Liver (tissue), 9 donors: ENCODE measurements around the gene PLEKHN1. TPM values are rescaled to one million over a fixed set of nuclear protein-coding genes. Genes with fewer than 3 reads are reported as not detected.
"Not testable (repeated sequence)": the region's sequence is repeated elsewhere in the genome, so short reads cannot be mapped to it uniquely, and the experiment has no call there.

Experiments used
- DNase-seq: peaks from one replicate; pipeline ENCODE4 v3.0.0-alpha.2; 2017; ENCODE audit warnings: low spot score
- H3K27ac ChIP-seq, 2 donors: one replicate each; pipeline ENCODE4 v1.7.0; 2013; ENCODE audit warnings: inconsistent platforms in 2 of 2, low read length in 2 of 2, control low read depth in 1 of 2, low read depth in 1 of 2, mild to moderate bottlenecking in 1 of 2
- H3K27me3 ChIP-seq, 4 donors: one replicate each; pipeline versions ENCODE4 v1.6.1 to v1.7.0; 2013; ENCODE audit warnings: low read length in 3 of 4, inconsistent platforms in 1 of 4, mild to moderate bottlenecking in 1 of 4, moderate library complexity in 1 of 4; ENCODE audit not compliant: control insufficient read depth in 4 of 4, insufficient read depth in 4 of 4
- H3K36me3 ChIP-seq, 4 donors: one replicate each; pipeline versions ENCODE4 v1.6.1 to v1.7.0; 2013; ENCODE audit warnings: low read length in 3 of 4, mild to moderate bottlenecking in 3 of 4, low read depth in 1 of 4, moderate library complexity in 1 of 4; ENCODE audit not compliant: control insufficient read depth in 4 of 4, insufficient read depth in 3 of 4
- H3K4me1 ChIP-seq, 4 donors: one replicate each; pipeline versions ENCODE4 v1.6.1 to v1.7.0; 2013; ENCODE audit warnings: low read length in 3 of 4, mild to moderate bottlenecking in 3 of 4, moderate library complexity in 1 of 4; ENCODE audit not compliant: control insufficient read depth in 4 of 4, insufficient read depth in 4 of 4
- H3K4me3 ChIP-seq, 3 donors: one replicate each; pipeline versions ENCODE4 v1.6.1 to v1.7.0; 2013; ENCODE audit warnings: low read length in 3 of 3, control low read depth in 1 of 3, low read depth in 1 of 3, mild to moderate bottlenecking in 1 of 3
- H3K9ac ChIP-seq, 2 donors: one replicate each; pipeline ENCODE4 v1.7.0; 2013; ENCODE audit warnings: low read length in 2 of 2, mild to moderate bottlenecking in 2 of 2, moderate library complexity in 2 of 2, control low read depth in 1 of 2, low read depth in 1 of 2
- H3K9me3 ChIP-seq, 4 donors: one replicate each; pipeline versions ENCODE4 v1.6.1 to v1.7.0; 2013; ENCODE audit warnings: low read length in 3 of 4; ENCODE audit not compliant: control insufficient read depth in 4 of 4
- ATF3 ChIP-seq: IDR thresholded peaks from 2 replicates; pipeline ENCODE4 v1.6.1; 2016; ENCODE audit warnings: antibody characterized with exemption
- FOXA1 ChIP-seq: IDR thresholded peaks from 2 replicates; pipeline ENCODE4 v1.6.1; 2016; ENCODE audit warnings: antibody characterized with exemption
- FOXA2 ChIP-seq: IDR thresholded peaks from 2 replicates; pipeline ENCODE4 v1.6.1; 2016; ENCODE audit warnings: antibody characterized with exemption
- HNF4A ChIP-seq, 2 donors: conservative IDR thresholded peaks; 2 replicates each; pipeline ENCODE4 v1.6.1; 2016; ENCODE audit warnings: antibody characterized with exemption in 2 of 2, mild to moderate bottlenecking in 2 of 2
- NR2F2 ChIP-seq: IDR thresholded peaks from 2 replicates; pipeline ENCODE4 v1.6.1; 2016; ENCODE audit warnings: antibody characterized with exemption
- RAD21 ChIP-seq, 2 donors: IDR thresholded peaks; 2 replicates each; pipeline ENCODE4 v1.6.1; 2016; ENCODE audit warnings: antibody characterized with exemption in 2 of 2, mild to moderate bottlenecking in 2 of 2
- SP1 ChIP-seq: IDR thresholded peaks from 2 replicates; pipeline ENCODE4 v1.6.1; 2018; ENCODE audit warnings: antibody characterized with exemption, mild to moderate bottlenecking
- TAF1 ChIP-seq: conservative IDR thresholded peaks from 2 replicates; pipeline ENCODE4 v1.6.1; 2016; ENCODE audit warnings: antibody characterized with exemption, mild to moderate bottlenecking
- YY1 ChIP-seq: IDR thresholded peaks from 2 replicates; pipeline ENCODE4 v1.6.1; 2016; ENCODE audit warnings: antibody characterized with exemption, mild to moderate bottlenecking
- WGBS: extraction: QIAGEN DNeasy Blood & Tissue Kit; methylation state at CpG from one replicate; pipeline ENCODE4 v1.1.7; 2013; 5-methylcytosine and 5-hydroxymethylcytosine counted together
- polyA plus RNA-seq, 2 donors: library from polyadenylated mRNA; stranded (reverse) in 1 of 2; unstranded in 1 of 2; fragments of 200-250 nt in 1 of 2; fragments of >200 nt in 1 of 2; fragmentation: Nextera tagmentation in 1 of 2; extraction: Ambion mirVana in 1 of 2; gene quantifications; one replicate each; pipeline versions ENCODE4 v1.2.1 to v1.2.3, GENCODE V29; 2013 to 2015
- total RNA-seq, 2 donors: library from RNA; depleted of rRNA; stranded (reverse); fragments of >200 nt; gene quantifications; one replicate each; pipeline ENCODE4 v1.2.3, GENCODE V29; 2014
- TF ChIP-seq, protein P1 (sequence below): fragments of 150-350 bp; IDR thresholded peaks from 2 replicates; pipeline ENCODE4 v1.5.1; 2017; ENCODE audit warnings: improper control_type of control experiment, low read depth, low read length; ENCODE audit not compliant: missing input control
- donor health status: healthy.
- donor health status: healthy.
- donor health status: healthy.
- donor health status: healthy.
- donor health status: healthy.

The PLEKHN1 gene
- total and polyA plus RNA-seq, 4 donors = 0.17 to 0.18 TPM; not detected in 2

DNA sequence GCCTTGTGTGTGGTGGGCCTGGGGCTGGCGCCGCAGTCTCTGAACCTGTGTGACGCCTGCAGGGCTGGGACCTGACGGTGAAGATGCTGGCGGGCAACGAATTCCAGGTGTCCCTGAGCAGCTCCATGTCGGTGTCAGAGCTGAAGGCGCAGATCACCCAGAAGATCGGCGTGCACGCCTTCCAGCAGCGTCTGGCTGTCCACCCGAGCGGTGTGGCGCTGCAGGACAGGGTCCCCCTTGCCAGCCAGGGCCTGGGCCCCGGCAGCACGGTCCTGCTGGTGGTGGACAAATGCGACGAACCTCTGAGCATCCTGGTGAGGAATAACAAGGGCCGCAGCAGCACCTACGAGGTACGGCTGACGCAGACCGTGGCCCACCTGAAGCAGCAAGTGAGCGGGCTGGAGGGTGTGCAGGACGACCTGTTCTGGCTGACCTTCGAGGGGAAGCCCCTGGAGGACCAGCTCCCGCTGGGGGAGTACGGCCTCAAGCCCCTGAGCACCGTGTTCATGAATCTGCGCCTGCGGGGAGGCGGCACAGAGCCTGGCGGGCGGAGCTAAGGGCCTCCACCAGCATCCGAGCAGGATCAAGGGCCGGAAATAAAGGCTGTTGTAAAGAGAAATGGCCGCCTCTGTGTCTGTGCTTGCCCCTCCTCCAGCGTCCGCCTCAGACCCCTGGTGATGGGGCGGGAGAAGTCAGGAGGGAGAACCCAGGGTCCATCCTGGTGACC, 47.8 kb downstream of the PLEKHN1 start:
- Histone ChIP-seq H3K4me3 (peak overlapping the region; percentile 69 to 94 (median 78)), H3K9ac (peak overlapping the region; percentile 65 to 93), H3K27me3 (no peaks in the 10 kb centered on the region), H3K9me3 (no peaks in the 10 kb centered on the region), H3K36me3 (no peaks in the 10 kb centered on the region), H3K4me1 (peaks cover 4 to 17% (median 13%) of the 10 kb centered on the region in 4 donors), H3K27ac (peak overlapping the region; percentile 88 to 97)
- WGBS = 76% methylated on average over 41 of the region's 41 CpGs
- DNase-seq = no peak
- TF ChIP-seq, protein P1, sequence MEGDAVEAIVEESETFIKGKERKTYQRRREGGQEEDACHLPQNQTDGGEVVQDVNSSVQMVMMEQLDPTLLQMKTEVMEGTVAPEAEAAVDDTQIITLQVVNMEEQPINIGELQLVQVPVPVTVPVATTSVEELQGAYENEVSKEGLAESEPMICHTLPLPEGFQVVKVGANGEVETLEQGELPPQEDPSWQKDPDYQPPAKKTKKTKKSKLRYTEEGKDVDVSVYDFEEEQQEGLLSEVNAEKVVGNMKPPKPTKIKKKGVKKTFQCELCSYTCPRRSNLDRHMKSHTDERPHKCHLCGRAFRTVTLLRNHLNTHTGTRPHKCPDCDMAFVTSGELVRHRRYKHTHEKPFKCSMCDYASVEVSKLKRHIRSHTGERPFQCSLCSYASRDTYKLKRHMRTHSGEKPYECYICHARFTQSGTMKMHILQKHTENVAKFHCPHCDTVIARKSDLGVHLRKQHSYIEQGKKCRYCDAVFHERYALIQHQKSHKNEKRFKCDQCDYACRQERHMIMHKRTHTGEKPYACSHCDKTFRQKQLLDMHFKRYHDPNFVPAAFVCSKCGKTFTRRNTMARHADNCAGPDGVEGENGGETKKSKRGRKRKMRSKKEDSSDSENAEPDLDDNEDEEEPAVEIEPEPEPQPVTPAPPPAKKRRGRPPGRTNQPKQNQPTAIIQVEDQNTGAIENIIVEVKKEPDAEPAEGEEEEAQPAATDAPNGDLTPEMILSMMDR = no peak
- TF ChIP-seq SP1 (no peak), HNF4A (conservative IDR thresholded peaks at IDR 0.05) (no peak), FOXA2 (no peak), YY1 (no peak), FOXA1 (no peak), ATF3 (no peak), NR2F2 (no peak)

DNA sequence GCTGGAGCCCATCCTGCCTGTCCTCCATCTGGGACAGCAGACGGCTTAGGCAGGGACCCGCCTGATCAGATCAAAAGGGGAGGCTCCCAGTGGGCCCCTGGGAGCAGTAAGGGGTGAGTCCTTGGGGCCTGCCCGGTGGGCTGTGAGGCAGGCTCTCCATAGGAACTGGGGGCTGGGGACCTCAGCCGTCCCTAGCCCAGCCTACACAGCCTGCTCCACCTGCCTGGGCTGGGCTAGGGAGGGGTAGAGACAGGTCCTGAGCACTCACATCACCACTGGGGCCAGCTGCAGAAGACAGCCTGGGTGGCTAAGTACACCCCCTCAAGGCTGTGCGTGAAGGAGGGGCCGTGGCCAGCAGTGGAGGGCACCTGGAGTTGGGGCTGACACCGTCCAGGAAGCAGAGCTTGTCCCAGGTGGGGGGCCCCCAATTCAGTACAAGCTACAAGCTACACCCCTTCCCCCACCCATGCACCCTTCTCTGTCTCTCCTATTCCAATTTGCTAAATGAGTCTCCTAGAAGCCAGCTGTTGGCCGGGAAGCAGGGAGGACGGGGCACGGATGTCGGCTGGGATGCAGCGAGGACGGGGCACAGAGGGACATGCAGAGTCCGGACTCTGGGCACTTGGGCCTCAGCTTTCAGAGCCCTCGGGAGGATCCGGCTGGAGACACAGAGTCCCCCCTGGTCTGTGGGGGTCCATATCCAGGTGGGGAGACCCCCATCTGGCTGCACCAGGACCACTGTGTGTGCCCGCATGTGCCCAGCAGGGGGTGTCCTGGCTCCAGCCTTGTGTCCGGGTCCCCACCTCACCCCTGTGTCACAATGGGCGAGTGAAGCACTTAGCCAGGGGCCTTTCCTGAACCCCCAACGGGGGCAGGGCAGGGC, 48.8 kb downstream of the PLEKHN1 start:
- Histone ChIP-seq H3K4me3 (no peak overlapping the region), H3K9ac (no peak overlapping the region), H3K27ac (no peak overlapping the region), H3K9me3 (no peaks in the 10 kb centered on the region), H3K4me1 (peaks cover 6 to 19% (median 14%) of the 10 kb centered on the region in 4 donors), H3K27me3 (no peaks in the 10 kb centered on the region), H3K36me3 (no peaks in the 10 kb centered on the region)
- DNase-seq = peak; percentile 44
- 85% methylated on average over 20 of the region's 20 CpGs for WGBS
- TF ChIP-seq RAD21 (IDR thresholded peaks at IDR 0.05) = peak; percentile 23 to 41
- TF ChIP-seq TAF1 = no peak

DNA sequence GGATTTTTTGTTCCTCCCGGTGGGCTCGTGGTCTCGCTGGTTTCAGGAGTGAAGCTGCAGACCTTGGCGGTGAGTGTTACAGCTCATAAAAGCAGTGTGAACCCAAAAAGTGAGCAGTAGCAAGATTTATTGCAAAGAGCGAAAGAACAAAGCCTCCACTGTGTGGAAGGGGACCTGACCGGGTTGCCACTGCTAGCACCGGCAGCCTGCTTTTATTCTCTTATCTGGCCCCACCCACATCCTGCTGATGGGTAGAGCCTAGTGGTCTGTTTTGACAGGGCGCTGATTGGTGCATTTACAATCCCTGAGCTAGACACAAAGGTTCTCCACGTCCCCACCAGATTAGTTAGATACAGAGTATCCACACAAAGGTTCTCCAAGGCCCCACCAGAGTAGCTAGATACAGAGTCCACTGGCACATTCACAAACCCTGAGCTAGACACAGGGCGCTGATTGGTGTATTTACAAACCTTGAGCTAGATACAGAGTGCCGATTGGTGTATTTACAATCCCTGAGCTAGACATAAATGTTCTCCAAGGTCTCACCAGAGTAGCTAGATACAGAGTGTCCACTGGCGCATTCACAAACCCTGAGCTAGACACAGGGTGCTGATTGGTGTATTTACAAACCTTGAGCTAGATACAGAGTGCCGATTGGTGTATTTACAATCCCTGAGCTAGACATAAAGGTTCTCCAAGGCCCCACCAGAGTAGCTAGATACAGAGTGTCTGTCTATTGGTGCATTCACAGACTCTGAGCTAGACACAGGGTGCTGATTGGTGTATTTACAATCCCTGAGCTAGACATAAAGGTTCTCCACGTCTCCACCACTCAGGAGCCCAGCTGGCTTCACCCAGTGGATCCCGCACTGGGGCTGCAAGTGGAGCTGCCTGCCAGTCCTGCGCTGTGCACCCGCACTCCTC, 51.4 kb downstream of the PLEKHN1 start:
- WGBS = 85% methylated on average over 17 of the region's 17 CpGs
- H3K27me3 ChIP-seq, H3K4me3 ChIP-seq, H3K9me3 ChIP-seq, H3K27ac ChIP-seq, H3K36me3 ChIP-seq, H3K9ac ChIP-seq, DNase-seq: not testable (repeated sequence)
- H3K4me1 ChIP-seq = peaks cover 11 to 23% (median 16%) of the 10 kb centered on the region in 4 donors

DNA sequence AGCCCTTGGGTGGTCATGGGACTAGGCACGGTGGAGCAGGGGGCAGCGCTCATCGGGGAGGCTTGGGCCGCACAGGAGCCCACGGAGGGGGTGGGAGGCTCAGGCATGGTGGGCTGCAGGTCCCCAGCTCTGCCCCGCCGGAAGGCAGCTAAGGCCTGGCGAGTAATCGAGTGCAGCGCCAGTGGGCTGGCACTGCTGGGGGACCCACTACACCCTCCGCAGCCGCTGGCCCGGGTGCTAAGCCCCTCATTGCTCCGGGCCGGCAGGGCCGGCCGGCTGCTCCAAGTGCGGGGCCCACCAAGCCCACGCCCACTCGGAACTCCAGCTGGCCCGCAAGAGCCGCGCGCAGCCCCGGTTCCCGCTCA, 52.0 kb downstream of the PLEKHN1 start:
- H3K27me3 ChIP-seq, H3K27ac ChIP-seq, H3K9me3 ChIP-seq, DNase-seq, H3K36me3 ChIP-seq, H3K9ac ChIP-seq, H3K4me3 ChIP-seq: not testable (repeated sequence)
- 95% methylated on average over 26 of the region's 26 CpGs for WGBS
- peaks cover 11 to 23% (median 14%) of the 10 kb centered on the region in 4 donors for H3K4me1 ChIP-seq
